ENCODE data around the gene SLC9A6. TPM values are rescaled to one million over a fixed set of nuclear protein-coding genes. Genes with fewer than 3 reads are reported as not detected.

SLC9A6 gene
- total and polyA plus RNA-seq, 2 experiments from 2014 or later: 7.2 to 17.1 TPM

DNA sequence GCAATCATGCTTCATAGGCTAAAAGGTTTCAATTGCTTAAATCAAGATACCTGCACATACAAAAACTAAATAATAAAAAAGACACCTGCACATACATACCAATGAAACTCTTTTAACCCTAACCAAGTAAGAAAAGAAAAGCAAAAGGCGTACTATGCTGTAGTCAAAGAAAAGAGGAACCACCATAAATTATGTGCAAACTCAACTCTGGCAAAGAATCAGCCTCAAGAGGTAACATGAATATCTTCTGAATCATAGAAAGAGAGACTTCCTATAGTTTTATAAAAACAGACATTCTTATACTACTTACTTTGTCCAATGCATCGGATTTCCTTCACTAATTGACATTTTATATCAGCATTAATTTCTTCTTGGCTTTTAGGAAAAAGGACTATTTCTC, 40.7 kb upstream of the SLC9A6 start:
- H3K27ac ChIP-seq (ENCODE audit: low read depth): no peak overlapping the region
- H2AFZ ChIP-seq: no peak overlapping the region
- H3K4me1 ChIP-seq (ENCODE audit: insufficient read depth): no peaks in the 10 kb centered on the region
- TF ChIP-seq, protein P1, sequence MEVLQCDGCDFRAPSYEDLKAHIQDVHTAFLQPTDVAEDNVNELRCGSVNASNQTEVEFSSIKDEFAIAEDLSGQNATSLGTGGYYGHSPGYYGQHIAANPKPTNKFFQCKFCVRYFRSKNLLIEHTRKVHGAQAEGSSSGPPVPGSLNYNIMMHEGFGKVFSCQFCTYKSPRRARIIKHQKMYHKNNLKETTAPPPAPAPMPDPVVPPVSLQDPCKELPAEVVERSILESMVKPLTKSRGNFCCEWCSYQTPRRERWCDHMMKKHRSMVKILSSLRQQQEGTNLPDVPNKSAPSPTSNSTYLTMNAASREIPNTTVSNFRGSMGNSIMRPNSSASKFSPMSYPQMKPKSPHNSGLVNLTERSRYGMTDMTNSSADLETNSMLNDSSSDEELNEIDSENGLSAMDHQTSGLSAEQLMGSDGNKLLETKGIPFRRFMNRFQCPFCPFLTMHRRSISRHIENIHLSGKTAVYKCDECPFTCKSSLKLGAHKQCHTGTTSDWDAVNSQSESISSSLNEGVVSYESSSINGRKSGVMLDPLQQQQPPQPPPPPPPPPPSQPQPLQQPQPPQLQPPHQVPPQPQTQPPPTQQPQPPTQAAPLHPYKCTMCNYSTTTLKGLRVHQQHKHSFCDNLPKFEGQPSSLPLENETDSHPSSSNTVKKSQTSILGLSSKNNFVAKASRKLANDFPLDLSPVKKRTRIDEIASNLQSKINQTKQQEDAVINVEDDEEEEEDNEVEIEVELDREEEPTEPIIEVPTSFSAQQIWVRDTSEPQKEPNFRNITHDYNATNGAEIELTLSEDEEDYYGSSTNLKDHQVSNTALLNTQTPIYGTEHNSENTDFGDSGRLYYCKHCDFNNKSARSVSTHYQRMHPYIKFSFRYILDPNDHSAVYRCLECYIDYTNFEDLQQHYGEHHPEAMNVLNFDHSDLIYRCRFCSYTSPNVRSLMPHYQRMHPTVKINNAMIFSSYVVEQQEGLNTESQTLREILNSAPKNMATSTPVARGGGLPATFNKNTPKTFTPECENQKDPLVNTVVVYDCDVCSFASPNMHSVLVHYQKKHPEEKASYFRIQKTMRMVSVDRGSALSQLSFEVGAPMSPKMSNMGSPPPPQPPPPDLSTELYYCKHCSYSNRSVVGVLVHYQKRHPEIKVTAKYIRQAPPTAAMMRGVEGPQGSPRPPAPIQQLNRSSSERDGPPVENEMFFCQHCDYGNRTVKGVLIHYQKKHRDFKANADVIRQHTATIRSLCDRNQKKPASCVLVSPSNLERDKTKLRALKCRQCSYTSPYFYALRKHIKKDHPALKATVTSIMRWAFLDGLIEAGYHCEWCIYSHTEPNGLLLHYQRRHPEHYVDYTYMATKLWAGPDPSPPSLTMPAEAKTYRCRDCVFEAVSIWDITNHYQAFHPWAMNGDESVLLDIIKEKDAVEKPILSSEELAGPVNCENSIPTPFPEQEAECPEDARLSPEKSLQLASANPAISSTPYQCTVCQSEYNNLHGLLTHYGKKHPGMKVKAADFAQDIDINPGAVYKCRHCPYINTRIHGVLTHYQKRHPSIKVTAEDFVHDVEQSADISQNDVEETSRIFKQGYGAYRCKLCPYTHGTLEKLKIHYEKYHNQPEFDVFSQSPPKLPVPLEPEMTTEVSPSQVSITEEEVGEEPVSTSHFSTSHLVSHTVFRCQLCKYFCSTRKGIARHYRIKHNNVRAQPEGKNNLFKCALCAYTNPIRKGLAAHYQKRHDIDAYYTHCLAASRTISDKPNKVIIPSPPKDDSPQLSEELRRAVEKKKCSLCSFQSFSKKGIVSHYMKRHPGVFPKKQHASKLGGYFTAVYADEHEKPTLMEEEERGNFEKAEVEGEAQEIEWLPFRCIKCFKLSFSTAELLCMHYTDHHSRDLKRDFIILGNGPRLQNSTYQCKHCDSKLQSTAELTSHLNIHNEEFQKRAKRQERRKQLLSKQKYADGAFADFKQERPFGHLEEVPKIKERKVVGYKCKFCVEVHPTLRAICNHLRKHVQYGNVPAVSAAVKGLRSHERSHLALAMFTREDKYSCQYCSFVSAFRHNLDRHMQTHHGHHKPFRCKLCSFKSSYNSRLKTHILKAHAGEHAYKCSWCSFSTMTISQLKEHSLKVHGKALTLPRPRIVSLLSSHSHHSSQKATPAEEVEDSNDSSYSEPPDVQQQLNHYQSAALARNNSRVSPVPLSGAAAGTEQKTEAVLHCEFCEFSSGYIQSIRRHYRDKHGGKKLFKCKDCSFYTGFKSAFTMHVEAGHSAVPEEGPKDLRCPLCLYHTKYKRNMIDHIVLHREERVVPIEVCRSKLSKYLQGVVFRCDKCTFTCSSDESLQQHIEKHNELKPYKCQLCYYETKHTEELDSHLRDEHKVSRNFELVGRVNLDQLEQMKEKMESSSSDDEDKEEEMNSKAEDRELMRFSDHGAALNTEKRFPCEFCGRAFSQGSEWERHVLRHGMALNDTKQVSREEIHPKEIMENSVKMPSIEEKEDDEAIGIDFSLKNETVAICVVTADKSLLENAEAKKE (CRISPR knock-in tag; IDR thresholded peaks at IDR 0.05): no peak
- TF ChIP-seq POLR2AphosphoS5 (IDR thresholded peaks at IDR 0.05; ENCODE audit: low read depth): no peak
- H3F3A ChIP-seq (replicated peaks; ENCODE audit: low read depth): no peaks in the 10 kb centered on the region
- ATAC-seq (no peak), DNase-seq (ENCODE audit: low spot score) (no peak)
- no peaks in the 10 kb centered on the region for H3K36me3 Mint-ChIP-seq (ENCODE audit: low read depth)
- no peaks in the 10 kb centered on the region for H3K4me1 Mint-ChIP-seq
- H3K9me3 Mint-ChIP-seq: peaks cover 5% of the 10 kb centered on the region; the same call in 1 of the 3 replicates
- no peak overlapping the region for H3K4me3 Mint-ChIP-seq
- H3K27me3 Mint-ChIP-seq (ENCODE audit: insufficient read depth, low read depth, poor library complexity): peaks cover 2% of the 10 kb centered on the region
- H3K4me2 ChIP-seq: no peak overlapping the region
- no peaks in the 10 kb centered on the region for H3K36me3 ChIP-seq (ENCODE audit: insufficient read depth)
- H3K4me3 ChIP-seq: no peak overlapping the region
- H3K27me3 ChIP-seq (ENCODE audit: insufficient read depth): no peaks in the 10 kb centered on the region
- H3K27ac Mint-ChIP-seq: no peak overlapping the region
- no peaks in the 10 kb centered on the region for H3K79me2 ChIP-seq (replicated peaks; ENCODE audit: insufficient read depth)
- H3K9me2 ChIP-seq (ENCODE audit: insufficient read depth): no peaks in the 10 kb centered on the region
- no peaks in the 10 kb centered on the region for H4K20me1 ChIP-seq (replicated peaks; ENCODE audit: insufficient read depth)

DNA sequence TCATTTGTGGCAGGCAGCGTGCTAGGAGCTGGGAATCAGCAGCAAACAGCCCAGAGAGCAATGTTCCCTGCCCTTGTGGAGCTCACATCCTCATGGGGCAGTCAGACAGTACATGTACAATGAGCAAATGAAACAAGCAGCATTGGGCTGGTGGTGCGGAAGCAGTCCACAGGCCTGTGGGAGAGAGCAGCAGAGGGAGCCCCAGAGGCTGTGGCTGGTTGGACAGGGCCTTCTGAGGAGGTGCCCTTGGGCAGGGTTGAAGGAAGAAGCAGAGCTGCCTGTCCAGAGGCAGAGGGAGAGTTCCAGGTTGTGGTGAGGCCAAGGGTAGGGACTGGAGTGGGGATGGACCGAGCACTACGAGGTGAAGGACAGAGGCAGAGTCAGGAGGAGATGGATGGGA, 33.9 kb upstream of the SLC9A6 start:
- no peak overlapping the region for H3K4me3 ChIP-seq
- peak; percentile 44; the same call in 2 of the 3 replicates for ATAC-seq
- no peaks in the 10 kb centered on the region for H3K36me3 Mint-ChIP-seq (ENCODE audit: low read depth)
- no peaks in the 10 kb centered on the region for H4K20me1 ChIP-seq (replicated peaks; ENCODE audit: insufficient read depth)
- H3K4me1 ChIP-seq (ENCODE audit: insufficient read depth): no peaks in the 10 kb centered on the region
- no peaks in the 10 kb centered on the region for H3K4me1 Mint-ChIP-seq
- H3K79me2 ChIP-seq (replicated peaks; ENCODE audit: insufficient read depth): no peaks in the 10 kb centered on the region
- H3K27ac Mint-ChIP-seq: no peak overlapping the region
- no peaks in the 10 kb centered on the region for H3K9me3 Mint-ChIP-seq
- no peaks in the 10 kb centered on the region for H3K36me3 ChIP-seq (ENCODE audit: insufficient read depth)
- no peak overlapping the region for H2AFZ ChIP-seq
- H3F3A ChIP-seq (replicated peaks; ENCODE audit: low read depth): no peaks in the 10 kb centered on the region
- H3K27me3 ChIP-seq (ENCODE audit: insufficient read depth): no peaks in the 10 kb centered on the region
- H3K9me2 ChIP-seq (ENCODE audit: insufficient read depth): no peaks in the 10 kb centered on the region
- DNase-seq (ENCODE audit: low spot score): no peak
- H3K27ac ChIP-seq (ENCODE audit: low read depth): no peak overlapping the region
- H3K4me3 Mint-ChIP-seq: no peak overlapping the region
- H3K4me2 ChIP-seq: no peak overlapping the region
- peaks cover 2% of the 10 kb centered on the region for H3K27me3 Mint-ChIP-seq (ENCODE audit: insufficient read depth, low read depth, poor library complexity)
- TF ChIP-seq, protein P1 (CRISPR knock-in tag; IDR thresholded peaks at IDR 0.05): no peak
- no peak for TF ChIP-seq EZH2 (IDR thresholded peaks at IDR 0.05; ENCODE audit: low read depth, unreplicated experiment)
- TF ChIP-seq, protein P2, sequence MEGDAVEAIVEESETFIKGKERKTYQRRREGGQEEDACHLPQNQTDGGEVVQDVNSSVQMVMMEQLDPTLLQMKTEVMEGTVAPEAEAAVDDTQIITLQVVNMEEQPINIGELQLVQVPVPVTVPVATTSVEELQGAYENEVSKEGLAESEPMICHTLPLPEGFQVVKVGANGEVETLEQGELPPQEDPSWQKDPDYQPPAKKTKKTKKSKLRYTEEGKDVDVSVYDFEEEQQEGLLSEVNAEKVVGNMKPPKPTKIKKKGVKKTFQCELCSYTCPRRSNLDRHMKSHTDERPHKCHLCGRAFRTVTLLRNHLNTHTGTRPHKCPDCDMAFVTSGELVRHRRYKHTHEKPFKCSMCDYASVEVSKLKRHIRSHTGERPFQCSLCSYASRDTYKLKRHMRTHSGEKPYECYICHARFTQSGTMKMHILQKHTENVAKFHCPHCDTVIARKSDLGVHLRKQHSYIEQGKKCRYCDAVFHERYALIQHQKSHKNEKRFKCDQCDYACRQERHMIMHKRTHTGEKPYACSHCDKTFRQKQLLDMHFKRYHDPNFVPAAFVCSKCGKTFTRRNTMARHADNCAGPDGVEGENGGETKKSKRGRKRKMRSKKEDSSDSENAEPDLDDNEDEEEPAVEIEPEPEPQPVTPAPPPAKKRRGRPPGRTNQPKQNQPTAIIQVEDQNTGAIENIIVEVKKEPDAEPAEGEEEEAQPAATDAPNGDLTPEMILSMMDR (conservative IDR thresholded peaks at IDR 0.05; ENCODE audit: low read depth in 2 of 2): 0 out of 4 replicates have a peak, but pooled peaks of 1 of the 2 experiments have one; percentile 15
